HCT116 (cell line): ENCODE data around the gene FKBP14.

Experiments
- CEBPB ChIP-seq: IDR thresholded peaks from 2 replicates; pipeline ENCODE4 v1.6.1; 2012; ENCODE audit warnings: low read depth
- EZH2 ChIP-seq: fragments of 200-600 bp; sonication (generic); IDR thresholded peaks from 2 replicates; pipeline ENCODE4 v1.6.1; 2017; ENCODE audit warnings: antibody characterized with exemption, mixed run types
- EZH2phosphoT487 ChIP-seq: fragments of 200-600 bp; IDR thresholded peaks from 2 replicates; pipeline ENCODE4 v1.6.1; 2018; ENCODE audit warnings: antibody characterized with exemption, borderline replicate concordance
- FOSL1 ChIP-seq: IDR thresholded peaks from 2 replicates; pipeline ENCODE4 v1.6.1; 2012; ENCODE audit warnings: low read depth
- POLR2A ChIP-seq: IDR thresholded peaks from 2 replicates; pipeline ENCODE4 v1.7.0; 2011; ENCODE audit warnings: borderline replicate concordance; ENCODE audit not compliant: insufficient read depth, insufficient read length; ENCODE audit errors: extremely low read depth
- RAD21 ChIP-seq: IDR thresholded peaks from 2 replicates; pipeline ENCODE4 v1.6.1; 2012; ENCODE audit warnings: low read depth, mild to moderate bottlenecking
- SP1 ChIP-seq: IDR thresholded peaks from 2 replicates; pipeline ENCODE4 v1.6.1; 2012; ENCODE audit warnings: low read depth
- YY1 ChIP-seq: IDR thresholded peaks from 2 replicates; pipeline ENCODE4 v1.6.1; 2011; ENCODE audit warnings: low read length, low read depth, moderate library complexity, mild to moderate bottlenecking; ENCODE audit not compliant: insufficient replicate concordance; ENCODE audit errors: extremely low read depth
- ZFX ChIP-seq: fragments of 450-650 bp; IDR thresholded peaks from 2 replicates; pipeline ENCODE4 v1.6.1; 2017
- ZNF274 ChIP-seq: fragments of 200-500 bp; sonication (Bioruptor generic); IDR thresholded peaks from 2 replicates; pipeline ENCODE4 v1.6.1; 2014; ENCODE audit warnings: mild to moderate bottlenecking, low read depth, low read length, inconsistent platforms
- TF ChIP-seq, protein P1 (sequence below), 3 experiments: fragments of 200-600 bp in 1 of 3; sonication (generic) in 1 of 3; IDR thresholded peaks in 2 of 3; conservative IDR thresholded peaks in 1 of 3; 2 replicates each; pipeline ENCODE4 v1.5.1; 2012 to 2017; ENCODE audit warnings: low read depth in 2 of 3, low read length in 2 of 3, antibody characterized with exemption in 1 of 3, borderline replicate concordance in 1 of 3, control low read depth in 1 of 3, mild to moderate bottlenecking in 1 of 3, mixed read lengths in 1 of 3, mixed run types in 1 of 3, moderate library complexity in 1 of 3; ENCODE audit not compliant: insufficient read depth in 1 of 3
- TF ChIP-seq, protein P2 (sequence below): IDR thresholded peaks from 2 replicates; pipeline ENCODE4 v1.6.1; 2012; ENCODE audit warnings: low read depth
- TF ChIP-seq, protein P3 (sequence below): IDR thresholded peaks from 2 replicates; pipeline ENCODE4 v1.6.1; 2012

- TF ChIP-seq, protein P1, sequence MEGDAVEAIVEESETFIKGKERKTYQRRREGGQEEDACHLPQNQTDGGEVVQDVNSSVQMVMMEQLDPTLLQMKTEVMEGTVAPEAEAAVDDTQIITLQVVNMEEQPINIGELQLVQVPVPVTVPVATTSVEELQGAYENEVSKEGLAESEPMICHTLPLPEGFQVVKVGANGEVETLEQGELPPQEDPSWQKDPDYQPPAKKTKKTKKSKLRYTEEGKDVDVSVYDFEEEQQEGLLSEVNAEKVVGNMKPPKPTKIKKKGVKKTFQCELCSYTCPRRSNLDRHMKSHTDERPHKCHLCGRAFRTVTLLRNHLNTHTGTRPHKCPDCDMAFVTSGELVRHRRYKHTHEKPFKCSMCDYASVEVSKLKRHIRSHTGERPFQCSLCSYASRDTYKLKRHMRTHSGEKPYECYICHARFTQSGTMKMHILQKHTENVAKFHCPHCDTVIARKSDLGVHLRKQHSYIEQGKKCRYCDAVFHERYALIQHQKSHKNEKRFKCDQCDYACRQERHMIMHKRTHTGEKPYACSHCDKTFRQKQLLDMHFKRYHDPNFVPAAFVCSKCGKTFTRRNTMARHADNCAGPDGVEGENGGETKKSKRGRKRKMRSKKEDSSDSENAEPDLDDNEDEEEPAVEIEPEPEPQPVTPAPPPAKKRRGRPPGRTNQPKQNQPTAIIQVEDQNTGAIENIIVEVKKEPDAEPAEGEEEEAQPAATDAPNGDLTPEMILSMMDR (IDR thresholded peaks at IDR 0.05 in 2 of 3, conservative IDR thresholded peaks at IDR 0.05 in 1 of 3; ENCODE audit: borderline replicate concordance in 1 of 3, insufficient read depth in 1 of 3, low read depth in 2 of 3, low read length in 2 of 3): no peak
- TF ChIP-seq CEBPB (no peak), POLR2A (no peak), EZH2phosphoT487 (no peak), FOSL1 (no peak), EZH2 (no peak), ZFX (no peak), SP1 (no peak), RAD21 (no peak), ZNF274 (no peak), YY1 (no peak)
- TF ChIP-seq, protein P2, sequence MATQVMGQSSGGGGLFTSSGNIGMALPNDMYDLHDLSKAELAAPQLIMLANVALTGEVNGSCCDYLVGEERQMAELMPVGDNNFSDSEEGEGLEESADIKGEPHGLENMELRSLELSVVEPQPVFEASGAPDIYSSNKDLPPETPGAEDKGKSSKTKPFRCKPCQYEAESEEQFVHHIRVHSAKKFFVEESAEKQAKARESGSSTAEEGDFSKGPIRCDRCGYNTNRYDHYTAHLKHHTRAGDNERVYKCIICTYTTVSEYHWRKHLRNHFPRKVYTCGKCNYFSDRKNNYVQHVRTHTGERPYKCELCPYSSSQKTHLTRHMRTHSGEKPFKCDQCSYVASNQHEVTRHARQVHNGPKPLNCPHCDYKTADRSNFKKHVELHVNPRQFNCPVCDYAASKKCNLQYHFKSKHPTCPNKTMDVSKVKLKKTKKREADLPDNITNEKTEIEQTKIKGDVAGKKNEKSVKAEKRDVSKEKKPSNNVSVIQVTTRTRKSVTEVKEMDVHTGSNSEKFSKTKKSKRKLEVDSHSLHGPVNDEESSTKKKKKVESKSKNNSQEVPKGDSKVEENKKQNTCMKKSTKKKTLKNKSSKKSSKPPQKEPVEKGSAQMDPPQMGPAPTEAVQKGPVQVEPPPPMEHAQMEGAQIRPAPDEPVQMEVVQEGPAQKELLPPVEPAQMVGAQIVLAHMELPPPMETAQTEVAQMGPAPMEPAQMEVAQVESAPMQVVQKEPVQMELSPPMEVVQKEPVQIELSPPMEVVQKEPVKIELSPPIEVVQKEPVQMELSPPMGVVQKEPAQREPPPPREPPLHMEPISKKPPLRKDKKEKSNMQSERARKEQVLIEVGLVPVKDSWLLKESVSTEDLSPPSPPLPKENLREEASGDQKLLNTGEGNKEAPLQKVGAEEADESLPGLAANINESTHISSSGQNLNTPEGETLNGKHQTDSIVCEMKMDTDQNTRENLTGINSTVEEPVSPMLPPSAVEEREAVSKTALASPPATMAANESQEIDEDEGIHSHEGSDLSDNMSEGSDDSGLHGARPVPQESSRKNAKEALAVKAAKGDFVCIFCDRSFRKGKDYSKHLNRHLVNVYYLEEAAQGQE: no peak
- TF ChIP-seq, protein P3, sequence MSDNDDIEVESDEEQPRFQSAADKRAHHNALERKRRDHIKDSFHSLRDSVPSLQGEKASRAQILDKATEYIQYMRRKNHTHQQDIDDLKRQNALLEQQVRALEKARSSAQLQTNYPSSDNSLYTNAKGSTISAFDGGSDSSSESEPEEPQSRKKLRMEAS: no peak
These were observed 31.2 kb upstream of the FKBP14 start for GRCh38 chr7:30057741-30058140.
